ENCODE measurements around the gene TNFRSF25. TPM values are rescaled to one million over a fixed set of nuclear protein-coding genes. Genes with fewer than 3 reads are reported as not detected.

TNFRSF25 gene
- polyA plus RNA-seq, 4 donors = 8.8 to 27.7 (median 12.4) TPM

DNA sequence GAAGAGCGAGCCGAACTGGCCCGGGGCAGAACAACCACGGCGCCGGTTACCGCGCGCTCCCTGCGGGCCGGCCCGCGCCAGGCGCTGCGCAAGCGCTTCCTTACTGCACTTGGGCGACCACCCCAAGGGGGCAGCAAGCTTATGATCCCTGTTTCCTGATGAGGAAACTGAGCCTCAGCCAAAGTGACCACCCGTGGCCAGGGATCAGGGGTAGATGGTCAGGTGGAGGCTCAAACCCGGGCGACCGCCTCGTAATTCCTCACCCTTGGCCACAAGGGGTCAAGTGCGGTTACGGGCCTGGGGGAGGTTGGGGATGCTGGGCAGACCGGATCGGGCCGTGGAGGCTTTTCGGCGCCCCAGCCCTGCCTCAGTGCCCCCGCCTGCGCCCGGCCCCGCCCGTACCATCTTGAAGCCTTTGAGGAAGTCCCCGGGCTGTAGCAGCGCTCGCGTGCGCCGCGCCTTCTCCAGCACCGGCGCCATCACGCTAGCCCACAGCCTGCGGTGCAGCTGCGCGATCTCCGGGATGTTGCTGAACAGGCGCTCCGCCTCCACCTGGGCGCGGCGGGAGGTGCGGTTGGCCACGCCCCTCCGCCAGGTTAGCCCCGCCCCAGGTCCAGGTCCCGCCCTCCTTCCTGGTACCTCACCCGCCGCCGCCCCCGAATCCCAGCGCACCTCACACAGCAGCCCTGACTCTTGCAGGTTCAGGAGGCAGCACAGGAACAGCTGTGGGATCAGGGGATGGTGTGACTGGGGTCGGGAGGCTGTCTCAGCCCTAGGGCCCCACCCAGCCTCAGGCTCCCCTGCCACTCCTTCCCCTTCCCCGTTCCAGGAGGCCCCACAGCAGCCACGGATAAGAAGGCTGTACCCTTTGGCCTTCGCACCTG lies 5.4 kb upstream of the TNFRSF25 start:
- no peak for DNase-seq (ENCODE audit: low read depth in 4 of 4, low spot score in 3 of 4)

DNA sequence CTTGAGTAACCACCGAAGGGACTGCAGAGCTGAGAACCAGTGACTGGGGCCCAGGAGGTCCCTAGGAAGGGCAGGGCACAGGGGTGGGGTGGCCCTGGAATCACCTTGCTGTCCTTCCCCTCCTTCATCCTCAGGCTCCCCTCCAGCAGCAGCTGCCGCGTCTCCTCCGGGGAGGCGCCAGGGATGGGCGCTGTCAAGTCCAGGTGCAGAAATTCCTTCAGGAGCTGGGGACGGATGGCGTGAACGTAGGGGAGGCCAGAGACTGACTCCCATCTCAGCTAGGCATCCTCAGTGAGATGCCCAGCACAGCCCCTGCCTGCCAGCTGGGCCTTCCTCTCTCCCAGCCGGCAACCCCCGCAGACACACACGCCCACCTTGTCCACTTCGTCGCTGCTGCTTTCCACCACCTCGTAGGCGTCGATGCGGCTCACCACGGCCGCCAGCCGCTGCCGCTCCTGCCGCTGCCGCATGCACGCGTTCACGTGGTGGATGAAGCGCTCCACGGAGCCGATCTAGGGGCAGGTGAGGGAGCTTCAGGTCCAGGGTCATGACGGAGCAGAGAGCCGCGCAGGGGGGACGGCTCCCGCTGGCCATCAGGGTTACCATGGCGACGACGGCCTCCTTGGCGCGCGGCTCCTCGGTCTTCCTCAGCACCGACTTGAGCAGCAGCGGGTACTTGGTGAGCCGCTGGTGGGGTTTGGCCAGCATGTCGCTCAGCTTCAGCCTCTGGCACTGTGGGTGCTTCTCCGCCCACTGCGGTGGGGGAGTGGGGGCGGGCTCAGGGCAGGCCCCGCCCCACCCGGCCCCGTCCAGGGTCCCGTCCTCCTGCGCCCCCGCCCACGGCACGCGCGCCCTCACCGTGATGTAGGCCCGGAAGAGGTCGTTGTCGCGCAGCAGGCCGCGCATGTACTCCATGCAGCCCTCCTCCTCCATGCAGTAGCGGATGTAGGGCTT lies 4.4 kb upstream of the TNFRSF25 start:
- DNase-seq (ENCODE audit: low read depth in 4 of 4, low spot score in 3 of 4) = no peak

DNA sequence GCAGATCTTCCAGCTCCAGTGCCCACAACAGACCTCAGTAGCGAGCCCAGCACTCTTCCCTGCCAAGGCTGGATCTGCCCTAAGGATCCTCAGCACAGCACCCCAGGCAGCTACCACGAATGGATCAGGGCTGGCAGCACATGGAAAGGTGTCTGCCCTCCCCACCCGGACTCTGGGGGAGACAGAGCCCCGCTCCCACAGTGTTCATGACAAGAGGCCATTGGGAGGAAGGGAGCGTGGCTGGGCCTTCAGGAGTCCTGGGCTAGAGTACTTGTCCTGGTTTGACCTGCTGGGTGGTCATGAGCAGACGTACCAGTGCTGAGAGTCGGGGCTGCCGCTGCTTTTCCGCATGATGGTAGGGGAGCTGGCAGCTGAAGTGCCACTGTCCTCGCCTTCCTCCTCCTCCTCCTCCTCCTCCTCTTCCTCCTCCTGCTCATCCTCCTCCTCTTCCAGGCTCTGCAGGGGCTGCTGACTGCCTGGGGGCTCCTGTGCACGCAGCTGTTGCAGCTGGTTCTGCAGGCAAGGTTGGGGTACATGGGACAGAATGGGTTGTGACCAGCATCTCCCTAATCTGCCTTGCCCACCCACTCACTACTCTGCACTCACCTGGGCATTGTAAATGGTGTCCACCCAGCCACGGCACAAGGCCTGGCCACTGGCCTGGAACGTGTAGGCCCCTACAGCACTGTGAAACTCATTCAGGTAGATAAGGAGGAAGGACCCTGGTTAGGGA lies 2.9 kb upstream of the TNFRSF25 start:
- DNase-seq (ENCODE audit: low read depth in 4 of 4, low spot score in 3 of 4) = no peak

DNA sequence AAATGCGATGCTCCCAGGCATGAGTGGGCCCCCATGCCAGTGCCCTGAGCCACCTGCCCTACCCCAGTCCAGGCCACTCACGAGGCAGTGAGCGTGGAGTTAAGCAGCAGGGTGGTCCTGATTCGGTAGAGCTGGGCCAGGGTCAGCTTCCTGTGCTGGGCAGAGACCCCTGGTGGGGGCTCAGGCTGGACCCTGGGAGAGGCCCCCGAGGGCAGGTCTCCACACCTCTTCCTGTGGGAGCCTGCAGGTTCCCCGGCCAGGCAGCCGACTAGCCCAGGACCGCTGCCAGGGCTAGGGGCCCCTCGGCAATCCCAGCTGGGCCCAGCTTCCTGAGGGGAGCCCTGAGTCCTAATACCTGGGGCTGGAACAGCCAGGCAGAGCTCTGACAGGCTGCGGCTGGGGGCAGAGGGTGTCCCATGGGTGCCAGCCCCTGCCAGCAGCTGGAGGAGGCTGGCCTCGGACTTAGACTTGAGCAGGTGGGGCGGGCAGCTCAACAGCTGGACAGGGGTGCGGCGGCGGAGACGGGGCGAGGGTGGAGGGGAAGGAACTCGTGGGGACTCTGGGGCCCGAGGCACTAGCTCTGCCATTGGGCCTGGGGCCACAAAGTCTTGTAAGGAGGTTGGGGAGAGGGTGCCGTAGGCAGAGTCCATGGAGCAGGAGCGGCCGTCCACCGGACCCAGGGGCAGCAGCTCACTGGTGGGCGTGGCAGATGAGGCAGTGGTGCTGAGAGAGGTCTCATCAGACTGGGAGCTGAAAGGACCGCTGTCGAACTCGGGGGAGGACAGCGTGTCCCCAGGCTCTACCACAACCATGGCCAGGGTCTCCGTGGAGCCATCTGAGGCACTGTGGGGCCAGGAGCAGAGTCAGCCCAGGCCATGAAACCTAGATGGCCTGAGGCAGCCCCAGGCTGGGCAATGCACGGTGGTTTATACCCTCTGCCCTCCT lies 2.0 kb upstream of the TNFRSF25 start:
- no peak for DNase-seq (ENCODE audit: low read depth in 4 of 4, low spot score in 3 of 4)

DNA sequence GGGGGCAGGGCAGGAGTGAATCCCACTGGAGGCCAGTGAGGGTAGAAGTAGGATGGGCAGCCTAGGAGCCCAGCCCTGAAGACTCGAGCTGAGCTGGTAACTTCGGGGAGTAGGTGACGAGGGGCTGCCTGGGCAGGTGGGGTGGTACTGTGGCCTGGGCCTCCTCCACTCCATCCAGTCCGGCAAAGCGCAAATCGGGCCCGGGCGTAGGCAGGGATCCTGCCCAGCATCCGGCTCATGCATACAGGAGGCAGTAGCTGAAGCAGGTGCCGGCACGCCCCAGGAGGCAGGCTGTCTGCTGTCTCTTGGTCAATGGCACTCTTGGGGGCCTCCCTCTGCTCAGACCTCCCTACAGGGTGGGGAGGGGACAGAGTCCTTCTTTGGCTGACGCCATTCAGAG lies 1.3 kb upstream of the TNFRSF25 start:
- DNase-seq (ENCODE audit: low read depth in 4 of 4, low spot score in 3 of 4) = no peak

DNA sequence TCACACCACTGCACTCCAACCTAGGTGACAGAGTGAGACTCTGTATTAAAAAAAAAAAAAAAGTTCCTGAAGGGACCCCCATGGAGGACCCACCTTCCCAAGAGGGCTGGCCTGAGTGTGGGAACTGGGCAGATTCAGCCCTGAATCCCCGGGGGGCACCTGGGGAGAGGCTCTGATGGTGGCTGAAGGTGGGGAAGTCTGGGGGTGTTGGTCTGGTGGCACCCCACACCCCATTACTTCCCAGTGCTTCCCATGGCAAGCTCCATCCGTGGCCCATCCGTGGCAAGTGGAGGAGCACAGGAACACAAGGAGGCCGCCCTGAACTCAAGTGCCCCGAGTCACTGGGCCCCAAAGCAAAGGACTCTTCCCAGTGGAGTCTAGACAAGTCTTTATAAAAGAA lies 778 bp upstream of the TNFRSF25 start:
- no peak for DNase-seq (ENCODE audit: low read depth in 4 of 4, low spot score in 3 of 4)

DNA sequence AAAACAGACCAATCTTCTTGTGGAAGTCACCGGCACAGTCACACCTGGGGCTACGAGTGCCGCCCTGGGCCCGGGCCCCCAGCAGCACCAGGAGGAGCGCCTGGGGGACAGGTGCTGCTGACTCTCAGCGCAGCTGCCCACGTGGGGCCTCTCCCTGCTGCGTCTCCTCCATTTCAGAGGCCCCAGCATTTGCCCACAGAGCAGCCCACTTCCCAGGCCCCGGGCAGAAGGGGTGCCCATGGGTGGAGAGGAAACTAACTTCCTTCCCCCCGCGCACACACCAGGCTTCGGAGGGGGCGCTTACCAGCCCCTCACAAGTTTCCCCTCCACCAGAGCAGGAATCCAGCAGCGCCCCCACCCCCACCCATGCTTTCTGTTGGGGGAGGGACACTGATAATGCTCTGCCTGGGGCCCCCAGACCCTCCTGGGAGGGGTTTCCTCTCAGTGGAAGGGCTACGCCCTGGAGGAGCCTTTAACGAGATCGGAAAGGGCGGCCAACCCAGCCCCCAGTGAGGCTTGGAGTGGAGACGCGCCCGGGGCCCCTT lies 440 bp downstream of the TNFRSF25 start:
- no peak for DNase-seq (ENCODE audit: low read depth in 4 of 4, low spot score in 3 of 4)

DNA sequence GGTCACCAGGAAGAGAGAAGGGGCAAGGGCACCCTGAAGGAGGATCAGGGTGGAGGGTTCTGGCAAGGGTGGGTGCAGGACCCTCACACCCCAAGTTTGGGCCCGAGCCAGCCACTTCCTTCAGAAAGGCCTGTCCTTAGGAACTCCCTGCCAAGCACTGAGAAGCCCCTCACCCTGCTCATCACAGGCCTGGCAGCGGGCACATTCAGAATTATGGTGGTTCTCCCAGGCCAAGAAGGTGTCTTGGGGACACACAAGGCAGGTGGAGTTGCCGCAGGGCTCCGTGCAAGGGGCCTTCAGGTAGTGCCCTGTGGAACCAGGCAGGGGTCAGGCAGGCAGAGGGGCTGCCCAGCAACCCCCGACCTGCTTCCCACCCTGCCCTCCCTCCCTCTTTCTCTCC lies 1.1 kb downstream of the TNFRSF25 start:
- DNase-seq (ENCODE audit: low read depth in 4 of 4, low spot score in 3 of 4) = no peak

DNA sequence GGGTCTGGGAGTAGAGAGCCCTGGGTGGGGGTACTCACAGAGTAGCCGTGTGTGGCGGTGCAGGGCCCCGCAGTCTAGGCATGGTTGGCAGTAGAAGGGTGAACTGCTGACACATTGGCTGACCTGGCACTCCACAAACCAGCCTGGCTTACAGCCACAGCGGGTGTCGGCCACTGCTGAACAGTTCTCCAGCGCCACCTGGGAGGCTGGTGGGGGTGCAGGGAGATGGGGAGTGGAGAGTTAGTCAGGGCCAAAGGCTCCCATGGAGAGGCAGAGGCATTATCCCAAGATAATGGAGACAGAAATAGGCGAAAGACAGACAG lies 1.5 kb downstream of the TNFRSF25 start:
- DNase-seq (ENCODE audit: low read depth in 4 of 4, low spot score in 3 of 4) = no peak

DNA sequence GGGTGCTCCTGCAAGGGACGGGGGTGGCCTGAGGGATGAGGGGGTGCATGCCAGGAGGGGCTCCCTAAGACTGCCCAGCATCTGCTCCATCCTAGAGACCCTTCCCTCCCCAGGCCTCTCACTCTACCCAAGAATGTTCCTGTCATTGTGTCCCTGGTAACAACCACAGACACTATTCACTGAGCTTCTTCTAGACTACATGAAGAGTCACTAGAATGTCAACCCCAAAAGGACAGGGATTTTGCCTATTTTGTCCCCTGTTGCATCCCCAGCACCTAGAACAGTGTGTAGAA lies 2.9 kb downstream of the TNFRSF25 start:
- no peak for DNase-seq (ENCODE audit: low read depth in 4 of 4, low spot score in 3 of 4)

DNA sequence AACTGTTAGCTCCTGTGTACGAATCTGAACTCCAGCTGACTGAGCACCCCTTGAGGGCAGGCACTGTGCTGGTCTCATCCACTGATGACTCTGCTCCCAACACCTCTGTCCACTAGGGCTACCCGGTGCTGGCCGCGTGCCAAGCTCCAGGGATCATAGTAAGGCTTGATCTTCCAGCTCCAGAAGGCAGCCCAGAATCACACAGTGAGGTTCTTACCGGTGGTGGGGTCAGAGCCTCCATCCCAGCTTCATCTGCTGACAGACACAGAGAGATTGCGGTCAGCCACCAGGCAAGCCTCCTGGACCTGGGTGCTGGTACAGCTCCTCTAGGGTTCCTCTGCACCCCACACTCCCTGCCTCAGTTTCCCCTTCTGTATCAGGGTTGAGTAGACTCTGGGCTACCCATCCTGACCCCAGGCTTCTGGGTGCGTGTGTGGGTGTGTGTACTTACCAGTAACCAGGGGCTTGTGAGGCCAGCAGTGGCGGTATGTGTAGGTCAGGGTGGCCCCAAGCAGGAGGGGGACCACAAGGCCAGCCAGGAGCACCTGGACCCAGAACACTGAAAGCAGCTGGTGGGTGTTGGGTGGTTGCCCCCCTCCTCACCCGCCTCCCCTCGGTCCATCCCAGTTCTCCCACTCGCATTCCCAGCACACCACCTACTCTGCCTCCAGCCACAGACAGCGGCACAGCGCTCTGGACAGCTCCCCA lies 3.4 kb downstream of the TNFRSF25 start:
- no peak for DNase-seq (ENCODE audit: low read depth in 4 of 4, low spot score in 3 of 4)

DNA sequence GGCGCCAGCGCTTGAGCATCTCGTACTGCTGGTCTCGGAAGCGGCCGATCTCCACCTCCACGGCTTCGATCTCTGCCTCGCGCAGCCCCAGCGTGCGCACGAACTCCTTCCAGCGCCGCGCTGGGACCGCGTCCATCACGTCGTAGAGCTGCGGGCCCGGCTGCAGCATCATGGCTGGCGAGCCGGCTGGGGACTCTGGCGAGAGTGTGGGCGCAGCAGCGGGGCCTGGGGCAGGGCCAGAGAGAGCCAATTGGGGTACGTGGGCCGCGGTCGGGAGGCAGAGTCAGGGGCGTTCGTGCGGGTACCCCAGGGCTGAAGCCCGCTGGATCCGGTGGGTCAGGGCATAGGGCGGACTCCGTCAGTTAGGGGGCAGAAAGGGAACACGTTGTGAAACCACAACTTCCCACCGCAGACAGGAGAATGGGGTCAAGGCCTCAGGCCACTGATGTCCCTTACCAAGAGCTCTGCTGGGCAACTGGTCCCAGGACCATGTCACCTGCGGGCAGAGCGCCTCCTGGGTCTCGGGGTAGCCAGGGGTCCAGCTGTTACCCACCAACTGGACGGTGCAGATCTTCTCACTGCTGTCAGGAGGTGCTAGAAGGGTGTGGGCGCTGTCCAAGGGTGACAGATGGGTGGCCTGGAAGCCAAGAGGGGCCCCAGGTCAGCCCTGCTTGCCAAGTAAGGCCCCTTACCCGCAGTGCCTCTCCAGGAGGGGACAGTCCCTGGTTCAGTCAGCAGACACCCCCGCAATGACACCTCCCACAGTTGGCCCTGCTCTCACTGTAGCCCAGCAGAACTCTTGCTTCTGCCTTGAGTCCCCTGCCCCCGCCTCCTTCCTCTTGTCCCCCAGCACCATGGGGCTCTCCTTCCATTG lies 4.2 kb downstream of the TNFRSF25 start:
- DNase-seq (ENCODE audit: low read depth in 4 of 4, low spot score in 3 of 4) = no peak

DNA sequence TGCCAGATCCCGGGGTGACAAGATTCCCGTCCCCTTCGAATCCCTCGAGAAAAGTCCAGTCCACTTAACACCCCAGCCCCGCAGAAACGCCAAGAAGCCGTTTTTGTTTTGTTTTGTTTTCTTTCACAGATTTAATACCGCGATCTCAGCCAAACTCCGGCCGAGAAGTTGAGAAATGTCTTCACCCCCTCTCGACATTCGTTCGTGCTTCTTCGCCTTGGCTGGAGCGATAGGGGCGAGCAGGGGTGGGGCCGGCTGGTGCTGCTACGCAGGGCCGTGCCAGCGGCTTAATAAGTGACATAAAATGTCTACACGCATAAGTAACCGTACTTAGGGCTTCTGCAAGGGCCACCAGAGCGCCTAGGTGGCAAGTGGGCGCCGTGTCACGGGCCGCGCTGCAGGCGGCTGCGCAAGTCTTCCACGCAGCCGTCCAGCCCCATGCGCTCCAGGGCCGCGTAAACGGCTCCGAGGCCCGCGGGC lies 4.9 kb downstream of the TNFRSF25 start:
- no peak for DNase-seq (ENCODE audit: low read depth in 4 of 4, low spot score in 3 of 4)

DNA sequence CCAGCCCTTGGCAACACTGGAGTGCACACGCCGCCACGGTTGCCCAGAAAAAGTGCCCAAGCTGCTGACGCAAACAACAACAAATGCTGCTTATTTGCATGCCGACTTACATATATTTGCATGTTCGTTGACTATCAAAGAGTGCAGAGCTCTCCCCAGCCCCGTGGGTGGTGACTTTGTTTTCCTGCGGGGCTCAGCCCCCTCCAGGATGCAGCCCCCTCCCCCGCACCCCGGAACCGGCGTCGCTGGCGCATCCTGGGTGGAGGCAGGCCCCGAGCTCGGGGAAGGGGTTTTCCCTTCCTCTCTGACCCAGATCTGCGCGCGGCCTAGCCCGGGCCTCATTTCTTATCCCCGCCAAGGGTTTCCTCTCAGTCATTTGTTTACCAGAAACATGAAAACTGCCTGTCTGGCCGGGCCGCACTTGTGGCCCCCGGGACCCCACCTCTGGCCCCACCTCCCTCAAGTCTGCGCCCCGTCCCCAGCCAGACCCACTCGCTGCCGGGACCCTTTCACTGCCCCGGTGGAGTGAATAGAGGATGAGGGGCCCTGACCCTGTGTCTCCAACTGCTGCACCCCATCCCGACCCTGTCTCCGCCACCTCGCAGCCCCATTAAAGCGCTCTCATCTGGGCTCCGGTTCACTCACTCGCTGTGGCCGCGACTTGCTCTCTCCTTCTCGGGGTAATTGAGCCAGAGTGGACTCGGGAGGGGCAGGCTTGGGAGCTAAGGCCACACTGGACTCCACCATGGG lies 5.5 kb downstream of the TNFRSF25 start:
- no peak for DNase-seq (ENCODE audit: low read depth in 4 of 4, low spot score in 3 of 4)

DNA sequence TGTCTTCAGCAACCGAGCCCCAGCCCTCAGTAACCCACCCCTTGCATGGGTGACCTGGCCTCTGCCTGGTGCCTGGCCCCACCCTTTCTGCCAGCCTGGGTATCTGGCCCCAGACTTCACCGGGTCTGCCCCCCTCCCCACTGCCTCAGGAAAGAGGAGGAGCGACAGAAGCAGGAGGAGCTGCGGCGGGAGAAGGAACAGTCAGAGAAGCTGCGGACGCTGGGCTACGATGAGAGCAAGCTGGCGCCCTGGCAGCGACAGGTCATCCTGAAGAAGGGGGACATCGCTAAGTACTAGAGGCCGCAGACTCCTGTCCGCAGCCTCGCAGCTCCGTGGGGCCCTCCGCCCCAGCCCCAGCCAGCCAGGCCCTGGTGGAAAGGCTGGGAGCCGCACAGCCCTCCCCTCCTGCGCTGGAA lies 6.1 kb downstream of the TNFRSF25 start:
- no peak for DNase-seq (ENCODE audit: low read depth in 4 of 4, low spot score in 3 of 4)

DNA sequence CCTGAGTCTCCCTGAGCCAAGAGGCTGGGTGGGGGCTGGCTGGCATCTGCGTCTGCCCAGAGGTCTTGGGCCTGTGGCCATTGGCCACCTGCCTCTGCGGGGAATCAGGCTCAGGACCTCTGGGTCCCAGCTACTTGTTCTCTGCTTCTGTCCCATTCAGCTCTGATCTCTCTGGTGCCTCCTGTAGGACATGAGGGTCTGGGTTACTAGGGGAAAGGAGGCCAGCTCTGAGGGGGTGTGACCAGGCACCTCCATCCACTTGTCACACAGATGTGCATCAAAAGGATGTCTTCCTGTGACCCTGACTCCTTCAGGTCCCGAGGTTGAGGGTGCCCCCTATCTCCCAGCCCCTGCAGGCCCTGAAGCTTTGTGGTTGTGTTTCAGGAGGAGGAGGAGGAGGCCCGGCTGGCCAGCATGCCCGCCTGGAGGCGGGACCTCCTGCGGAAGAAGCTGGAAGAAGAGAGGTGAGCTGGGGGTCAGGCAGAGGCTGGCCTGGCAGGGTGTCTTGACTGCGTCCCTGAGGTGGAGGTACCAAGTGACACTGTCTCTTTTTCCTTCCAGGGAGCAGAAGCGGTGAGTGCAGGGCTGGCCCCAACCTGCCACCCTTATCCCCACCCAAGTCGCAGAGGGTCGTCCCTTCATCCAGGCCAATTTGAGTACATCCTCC lies 9.0 kb downstream of the TNFRSF25 start:
- no peak for DNase-seq (ENCODE audit: low read depth in 4 of 4, low spot score in 3 of 4)
